ENCODE data around the gene PCDHA1. TPM values are rescaled to one million over a fixed set of nuclear protein-coding genes. Genes with fewer than 3 reads are reported as not detected.

PCDHA1 gene
- total and polyA plus RNA-seq, 9 of the 15 experiments (the other 6 are each of a cell fraction or from before 2014, with no cell fraction given), result not detected

GRCh38 chr5:140780512-140780911 lies 5.4 kb upstream of the PCDHA1 start:
- FAIRE-seq (no peak), DNase-seq (ENCODE audit: extremely low read depth in 1 of 4, low spot score in 3 of 4) (no peak), ATAC-seq (no peak)
- intact Hi-C loops (cut with micrococcal nuclease), result no loop called here
- H3K9me1 ChIP-seq (ENCODE audit: control insufficient read depth, insufficient read depth, low read length), result no peaks in the 10 kb centered on the region
- WGBS (ENCODE audit: insufficient coverage, low coverage, missing lambda C conversion rate), result 6% methylated on average over 1 of the region's 1 CpG
- H2AFZ ChIP-seq (ENCODE audit: low read depth, low read length), result no peak overlapping the region
- no TSS peak for BruUV-seq (replicated peaks)
- H3K36me3 ChIP-seq (ENCODE audit: control insufficient read depth, insufficient read depth, low read length), result no peaks in the 10 kb centered on the region
- no peaks in the 10 kb centered on the region for H3K9me3 ChIP-seq (replicated peaks; ENCODE audit: control insufficient read depth, insufficient read depth, low read depth, low read length)
- TF ChIP-seq MCM3 (IDR thresholded peaks at IDR 0.05), result no peak
- TF ChIP-seq HDAC6 (IDR thresholded peaks at IDR 0.05; ENCODE audit: low read depth, low read length), result no peak
- TF ChIP-seq HNRNPLL (IDR thresholded peaks at IDR 0.05; ENCODE audit: low read depth, low read length, poor library complexity, severe bottlenecking), result no peak
- TF ChIP-seq PTBP1 (IDR thresholded peaks at IDR 0.05; ENCODE audit: low read depth, low read length), result no peak
- no peak for TF ChIP-seq FIP1L1 (IDR thresholded peaks at IDR 0.05; ENCODE audit: low read depth, low read length, poor library complexity, severe bottlenecking)
- TF ChIP-seq THRA (IDR thresholded peaks at IDR 0.05), result no peak
- TF ChIP-seq RBFOX2 (IDR thresholded peaks at IDR 0.05; ENCODE audit: low read depth, low read length), result no peak
- no peak for TF ChIP-seq PHB (CRISPR knock-in tag; IDR thresholded peaks at IDR 0.05)
- no peak for TF ChIP-seq EP300 (IDR thresholded peaks at IDR 0.05; ENCODE audit: low read length)
- TF ChIP-seq ZNF699 (CRISPR knock-in tag; IDR thresholded peaks at IDR 0.05; ENCODE audit: insufficient replicate concordance), result no peak
- TF ChIP-seq MEF2D (tag; conservative IDR thresholded peaks at IDR 0.05; ENCODE audit: low read depth), result no peak
- TF ChIP-seq YBX1 (IDR thresholded peaks at IDR 0.05), result no peak
- TF ChIP-seq PCBP2 (IDR thresholded peaks at IDR 0.05; ENCODE audit: low read depth, low read length, poor library complexity, severe bottlenecking), result no peak
- TF ChIP-seq THRAP3 (IDR thresholded peaks at IDR 0.05; ENCODE audit: borderline replicate concordance), result no peak
- TF ChIP-seq HDAC8 (tag; IDR thresholded peaks at IDR 0.05), result no peak
- TF ChIP-seq DNMT1 (IDR thresholded peaks at IDR 0.05), result no peak
- TF ChIP-seq CUX1 (CRISPR knock-in tag; IDR thresholded peaks at IDR 0.05), result no peak
- no peak for TF ChIP-seq FOXA3 (CRISPR knock-in tag; conservative IDR thresholded peaks at IDR 0.05 in 1 of 2, IDR thresholded peaks at IDR 0.05 in 1 of 2)
- TF ChIP-seq ZFP36 (IDR thresholded peaks at IDR 0.05; ENCODE audit: low read depth, low read length, partially characterized antibody), result no peak
- H4K20me1 ChIP-seq (replicated peaks; ENCODE audit: control insufficient read depth, insufficient read depth, low read length), result no peaks in the 10 kb centered on the region
- no peak overlapping the region for H3K9ac ChIP-seq (ENCODE audit: insufficient read depth in 1 of 2, low read depth in 2 of 2, low read length in 2 of 2)
- no peaks in the 10 kb centered on the region for H3K27me3 ChIP-seq (ENCODE audit: control insufficient read depth in 2 of 2, insufficient read depth in 2 of 2, low read length in 2 of 2)
- POLR2A ChIA-PET, result interaction anchor here (1.0 kb wide), 1 partner anchor 14 kb away, joined by 3 read pairs; the partner anchor contains the start of gene PCDHA2
- in situ Hi-C loops (cut with MboI), result no loop called here
- H3K4me3 ChIP-seq, result no peak overlapping the region
- no peak overlapping the region for H3K4me2 ChIP-seq (ENCODE audit: insufficient read depth, low read length)
- H3K79me2 ChIP-seq (ENCODE audit: control insufficient read depth, insufficient read depth, low read length), result no peaks in the 10 kb centered on the region
- H3K4me1 ChIP-seq (replicated peaks in 1 of 2; ENCODE audit: control insufficient read depth in 2 of 2, insufficient read depth in 2 of 2, low read length in 2 of 2), result no peaks in the 10 kb centered on the region; a peak in 1 of 5 replicates
- H3K27ac ChIP-seq (ENCODE audit: extremely low read depth, low read depth, low read length), result no peak overlapping the region
- CTCF ChIA-PET (ENCODE audit: low intra/inter-chr PET ratio), result no interaction called here

Data from K562 (cell line).